Measurements from ENCODE around the gene STYXL2.

The STYXL2 gene
- total RNA-seq, result 0 to 0.18 (median 0) reads per million in 4 experiments

GRCh38 chr1:167093846-167094516, at the start of gene STYXL2:
STYXL2 (plus strand) TSS chr1:167094075; CDS start chr1:167094850, 775 bp downstream.
- DNase-seq, result no peak

DNA sequence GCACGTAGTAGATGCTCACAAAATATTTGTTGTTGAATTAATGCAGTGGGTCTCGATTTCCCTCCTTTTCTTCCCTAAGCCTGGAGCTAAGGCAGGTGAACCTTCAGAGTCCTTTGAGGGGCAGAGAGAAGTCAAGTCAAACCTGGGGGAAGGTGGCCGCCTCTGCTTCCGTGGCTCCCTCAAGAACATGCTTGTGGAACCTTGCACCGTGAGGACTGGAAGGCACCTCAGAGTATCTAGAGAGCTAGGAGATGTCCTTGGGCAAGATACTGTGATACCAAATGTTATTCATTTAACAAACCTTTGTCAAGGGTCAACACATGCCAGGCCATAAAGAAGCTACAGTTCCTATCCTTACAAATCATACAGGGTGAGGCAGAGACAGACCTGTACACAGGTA, 42.0 kb upstream of the STYXL2 start:
- DNase-seq, result no peak

DNA sequence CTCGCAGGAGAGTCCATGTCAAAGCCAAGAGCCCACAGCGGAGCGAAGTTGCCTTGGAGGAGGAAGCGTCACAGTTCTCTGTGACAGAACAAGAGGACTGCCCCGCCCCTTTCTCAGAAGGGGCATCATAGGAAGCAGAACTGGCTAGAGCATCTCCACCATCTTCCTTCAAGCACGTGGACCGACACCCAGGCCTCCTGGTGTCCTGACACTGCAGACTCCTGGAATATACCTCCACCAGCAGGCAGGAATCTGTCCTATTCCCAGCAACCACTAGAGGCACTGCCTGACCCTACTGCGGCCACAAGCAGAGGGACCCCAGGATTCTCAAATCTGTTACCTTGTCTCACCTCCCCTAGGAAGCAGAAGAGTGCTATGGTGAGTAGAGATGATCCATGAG, 41.5 kb upstream of the STYXL2 start:
- DNase-seq, result no peak

DNA sequence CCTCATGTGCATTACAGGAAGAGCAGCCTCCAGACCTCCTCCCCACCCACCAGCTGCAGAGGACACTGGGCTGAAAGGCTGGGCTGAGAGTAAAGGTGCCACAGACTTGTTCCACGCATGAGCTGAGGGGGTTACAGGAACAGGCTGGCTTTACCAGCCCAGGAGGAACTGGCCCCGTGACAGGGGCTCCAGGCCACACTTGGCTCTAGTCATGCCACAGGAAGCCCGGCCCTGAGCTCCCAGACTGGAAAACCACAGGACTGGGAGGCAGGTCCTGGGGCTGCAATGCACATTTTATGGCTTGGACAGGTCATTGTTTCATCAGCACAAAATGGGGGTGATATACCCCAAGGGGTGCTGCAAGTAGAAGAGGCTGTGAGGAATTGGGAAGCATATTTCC, 39.3 kb upstream of the STYXL2 start:
- DNase-seq, result no peak

- no peak for DNase-seq
Observed at GRCh38 chr1:167054946-167055630, 38.8 kb upstream of the STYXL2 start.

DNA sequence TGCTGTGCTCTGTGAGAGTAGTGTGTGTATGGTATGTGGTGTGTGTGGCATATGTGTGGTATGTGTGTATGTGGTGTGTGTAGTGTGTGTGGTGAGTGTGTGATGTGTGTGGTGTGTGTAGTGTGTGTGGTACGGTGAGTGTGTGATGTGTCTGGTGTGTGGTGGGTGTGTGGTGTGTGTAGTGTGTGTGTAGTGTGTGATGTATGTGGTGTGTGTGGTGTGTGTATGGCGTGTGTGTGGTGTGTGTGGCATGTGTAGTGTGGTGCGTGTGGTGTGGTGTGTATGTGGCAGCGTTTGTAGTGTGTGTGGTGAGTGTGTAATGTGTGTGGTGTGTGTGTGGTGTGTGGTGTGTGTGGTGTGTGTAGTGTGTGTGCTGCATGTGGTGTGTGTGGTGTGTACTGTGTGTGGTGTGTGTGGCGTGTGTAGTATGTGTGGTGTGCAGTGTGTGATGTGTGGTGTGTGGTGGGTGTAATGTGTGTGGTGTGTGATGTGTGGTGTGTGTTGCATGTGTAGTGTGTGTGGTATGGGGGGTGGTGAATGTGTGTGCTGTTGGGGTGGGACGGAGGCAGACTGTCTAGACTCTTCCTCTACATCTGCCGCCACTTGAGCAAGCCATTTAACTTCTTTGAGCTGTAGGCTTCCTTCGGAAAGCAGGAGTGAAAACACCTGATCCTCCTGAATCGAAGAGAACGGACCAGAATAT, 37.2 kb upstream of the STYXL2 start:
- DNase-seq, result no peak

- no peak for DNase-seq
Observed at GRCh38 chr1:167057241-167057688, 36.6 kb upstream of the STYXL2 start.

DNA sequence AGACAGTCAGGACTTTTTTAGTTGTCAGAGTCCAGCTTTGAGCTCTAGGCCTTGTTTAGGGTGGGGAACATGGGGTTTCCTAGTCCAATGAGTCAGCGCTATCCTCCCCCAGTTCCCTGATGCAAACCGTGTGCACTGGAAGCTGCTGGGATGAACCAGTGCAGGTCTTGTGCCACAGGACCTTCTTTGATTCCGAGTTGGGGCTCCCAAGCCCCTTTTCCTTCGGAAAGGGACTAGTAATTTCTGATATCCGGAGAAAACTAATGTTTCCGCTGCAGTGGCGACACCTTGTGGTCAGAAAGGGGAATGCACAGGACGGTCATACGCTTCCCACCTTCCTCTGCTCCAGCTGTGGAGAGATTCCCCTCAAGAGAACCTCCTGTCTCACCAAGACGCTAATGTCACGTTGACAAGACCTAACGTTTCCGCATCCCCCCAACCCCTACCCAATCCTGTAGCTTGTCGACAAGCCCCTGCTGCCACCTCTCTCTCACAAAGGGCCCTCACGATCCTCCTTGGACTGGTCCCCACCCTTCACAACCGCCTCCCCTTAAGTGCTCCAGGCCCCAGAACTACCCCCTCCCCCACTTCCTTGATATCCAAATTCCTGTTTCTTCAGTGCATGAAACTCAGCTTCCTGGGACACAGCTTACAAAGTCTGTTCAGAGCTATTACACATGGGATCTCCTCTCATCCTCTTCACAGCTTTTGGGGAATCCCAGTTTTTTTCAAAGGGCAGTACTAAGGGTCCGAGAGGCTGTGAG, 34.6 kb upstream of the STYXL2 start:
- DNase-seq, result peak; percentile 59

DNA sequence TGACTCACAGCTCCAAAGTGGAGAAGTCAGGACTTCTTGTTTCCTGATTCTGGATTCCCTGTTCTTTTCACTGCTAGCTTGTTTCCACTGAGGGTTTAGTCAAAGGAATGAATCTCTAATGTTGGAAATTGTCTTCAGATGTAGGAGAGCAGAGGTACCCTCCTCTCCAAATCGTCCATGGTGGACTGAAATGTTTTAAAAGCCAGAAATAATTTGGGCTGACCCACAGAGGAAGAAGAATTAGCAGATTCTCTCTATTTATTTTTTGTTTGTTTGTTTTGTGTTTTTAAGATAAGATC, 34.1 kb upstream of the STYXL2 start:
- DNase-seq, result no peak

DNA sequence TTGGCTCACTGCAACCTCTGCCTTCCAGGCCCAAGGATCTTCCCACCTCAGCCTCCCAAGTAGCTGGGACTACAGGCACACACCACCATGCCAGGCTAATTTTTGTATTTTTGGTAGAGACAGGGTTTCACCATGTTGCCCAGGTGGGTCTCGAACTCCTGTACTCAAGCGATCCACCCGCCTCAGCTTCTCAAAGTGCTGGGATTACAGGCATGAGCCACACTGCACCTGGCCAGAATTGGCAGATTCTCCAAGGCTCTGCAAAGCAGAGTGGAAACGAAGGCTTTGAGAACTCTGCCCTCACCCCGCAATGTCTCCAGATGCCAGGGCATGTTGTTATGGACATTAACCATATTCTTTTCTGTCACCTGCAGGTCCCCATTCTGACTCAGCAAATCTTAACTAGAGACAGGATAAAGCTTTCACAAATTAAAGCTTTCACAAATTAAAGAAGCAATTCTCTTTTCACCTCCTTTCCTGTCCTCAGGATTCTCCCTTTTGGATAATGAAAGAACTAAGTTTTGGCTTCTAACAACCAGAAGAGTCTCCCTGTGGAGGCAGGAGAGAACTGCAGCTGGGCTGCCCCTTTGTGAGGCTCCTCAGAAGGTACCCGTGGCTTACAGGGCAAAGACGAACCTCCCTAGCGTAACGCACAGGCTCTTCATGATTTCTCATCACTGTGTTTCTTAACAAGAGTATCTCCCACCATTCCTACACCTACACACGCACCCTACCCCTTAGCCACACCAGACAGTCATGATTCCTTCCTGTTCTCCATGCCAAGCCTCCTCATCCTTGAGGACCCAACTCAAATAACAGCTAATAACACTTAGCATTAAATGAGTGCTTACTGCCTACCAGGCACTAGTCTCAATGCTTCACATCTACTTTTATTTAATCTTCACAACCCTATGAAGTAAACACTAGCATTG, 33.5 kb upstream of the STYXL2 start:
- no peak for DNase-seq

DNA sequence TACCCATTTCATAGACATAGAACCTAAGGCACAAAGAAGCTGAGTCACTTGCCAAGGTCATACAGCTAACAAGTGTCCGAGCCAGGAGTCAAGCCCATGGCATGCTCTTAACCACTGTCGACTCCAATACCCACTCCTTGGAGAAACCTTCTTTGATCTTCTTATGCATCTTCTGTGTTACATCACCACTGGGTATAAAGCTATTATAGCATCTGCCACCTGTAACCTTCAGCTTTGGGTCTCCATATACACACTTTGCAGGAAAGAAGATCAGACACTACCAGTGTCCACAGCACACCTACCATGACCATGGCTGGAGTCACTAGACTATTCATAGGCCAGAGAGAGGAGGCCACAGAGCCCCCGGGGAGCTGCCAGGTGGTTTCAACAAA, 32.8 kb upstream of the STYXL2 start:
- DNase-seq, result no peak

GRCh38 chr1:167064621-167065020, 29.3 kb upstream of the STYXL2 start:
- DNase-seq, result no peak

GRCh38 chr1:167065471-167065870, 28.4 kb upstream of the STYXL2 start:
- no peak for DNase-seq

DNA sequence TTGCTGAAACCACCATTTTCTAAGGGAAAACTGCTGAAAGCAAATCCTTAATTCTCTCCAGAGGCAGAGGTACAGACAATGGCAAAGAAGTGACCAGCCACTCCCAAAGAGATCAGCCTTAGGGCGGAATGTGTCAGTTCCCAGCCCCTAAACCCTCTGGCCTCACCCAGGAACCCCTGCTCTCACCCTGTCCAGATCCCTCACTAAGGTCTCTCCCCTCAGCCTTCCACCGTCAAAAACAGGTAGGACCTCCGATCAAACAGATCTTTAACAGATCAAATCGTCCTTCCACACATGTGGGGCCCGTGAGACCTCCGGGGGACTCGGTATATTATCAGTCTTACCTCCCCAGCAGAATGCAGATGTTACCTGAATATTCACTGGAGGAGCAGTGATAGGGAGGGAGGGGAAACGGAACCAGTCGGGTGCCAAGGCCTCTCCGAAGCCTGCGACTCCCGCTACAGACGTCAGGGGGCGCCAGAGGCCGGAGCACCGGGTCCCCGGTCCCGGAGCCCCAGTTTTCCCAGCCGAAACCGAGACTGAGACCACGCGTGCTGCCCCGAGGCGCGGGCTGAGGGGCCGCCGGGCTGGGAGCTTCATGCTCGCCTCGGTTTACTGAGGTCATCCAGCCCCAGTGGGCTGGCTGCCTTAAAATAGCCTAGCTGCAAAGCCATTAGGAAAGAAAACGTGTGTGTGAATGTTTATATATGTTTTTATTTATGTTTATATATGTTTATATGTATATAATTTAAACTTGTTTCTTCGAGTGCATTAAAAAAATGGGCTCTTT, 27.3 kb upstream of the STYXL2 start:
- peak; percentile 71 for DNase-seq

DNA sequence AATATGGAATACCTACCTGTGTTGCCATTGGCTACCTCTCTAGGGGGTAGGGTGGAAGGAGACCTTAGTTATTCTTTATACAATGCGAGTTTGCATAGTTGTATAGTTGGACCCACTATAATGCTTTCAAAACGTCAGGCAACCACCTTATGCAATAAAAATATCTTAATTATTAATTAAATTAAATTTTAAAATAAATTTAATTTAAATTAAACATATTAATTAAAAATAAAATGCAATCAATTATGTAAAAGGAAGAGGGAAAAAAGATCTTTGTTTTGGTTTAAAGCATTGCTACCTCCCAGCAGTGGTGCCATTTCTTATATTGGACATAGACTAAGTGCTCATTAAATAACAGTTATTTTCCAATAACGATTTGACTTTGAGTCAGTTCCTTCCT, 26.0 kb upstream of the STYXL2 start:
- DNase-seq, result no peak

DNA sequence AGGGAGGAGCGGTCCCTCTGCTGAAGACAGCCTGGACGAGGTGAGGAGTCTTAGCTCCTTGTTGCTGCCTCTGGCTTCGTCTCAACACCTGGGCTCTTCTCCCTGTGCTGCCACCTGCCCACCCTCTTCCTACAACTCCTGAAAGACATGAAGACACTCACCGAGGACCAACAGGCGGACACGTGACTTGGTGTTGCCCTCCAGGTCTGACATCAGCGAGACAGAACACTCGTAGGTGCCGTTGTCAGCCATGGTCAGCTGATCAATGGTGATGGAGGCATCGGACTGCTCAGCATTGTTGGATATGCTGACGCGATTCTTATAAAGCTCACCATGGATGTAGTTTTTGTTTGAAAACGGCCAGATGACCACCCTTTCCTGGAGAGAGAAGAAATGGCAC, 25.1 kb upstream of the STYXL2 start:
- no peak for DNase-seq

DNA sequence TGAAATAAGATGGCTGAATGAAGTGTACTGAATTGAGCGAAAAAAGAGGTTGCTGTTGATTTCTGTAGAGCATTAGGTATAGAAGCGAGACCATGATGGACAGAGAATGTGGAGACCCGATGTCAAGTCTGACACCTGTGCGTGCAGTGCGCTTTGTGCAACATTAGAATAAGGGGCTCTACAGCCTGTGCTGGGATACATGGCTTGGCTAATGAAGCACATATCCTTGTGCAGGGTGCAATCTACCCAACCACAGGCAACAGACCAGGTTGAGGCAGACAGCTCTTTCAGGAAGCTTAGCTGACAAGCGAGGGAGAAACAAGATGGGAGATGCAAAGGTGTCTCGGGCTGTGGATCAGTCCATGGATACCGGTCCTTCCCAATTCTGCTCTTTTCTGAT, 22.6 kb upstream of the STYXL2 start:
- DNase-seq, result no peak

DNA sequence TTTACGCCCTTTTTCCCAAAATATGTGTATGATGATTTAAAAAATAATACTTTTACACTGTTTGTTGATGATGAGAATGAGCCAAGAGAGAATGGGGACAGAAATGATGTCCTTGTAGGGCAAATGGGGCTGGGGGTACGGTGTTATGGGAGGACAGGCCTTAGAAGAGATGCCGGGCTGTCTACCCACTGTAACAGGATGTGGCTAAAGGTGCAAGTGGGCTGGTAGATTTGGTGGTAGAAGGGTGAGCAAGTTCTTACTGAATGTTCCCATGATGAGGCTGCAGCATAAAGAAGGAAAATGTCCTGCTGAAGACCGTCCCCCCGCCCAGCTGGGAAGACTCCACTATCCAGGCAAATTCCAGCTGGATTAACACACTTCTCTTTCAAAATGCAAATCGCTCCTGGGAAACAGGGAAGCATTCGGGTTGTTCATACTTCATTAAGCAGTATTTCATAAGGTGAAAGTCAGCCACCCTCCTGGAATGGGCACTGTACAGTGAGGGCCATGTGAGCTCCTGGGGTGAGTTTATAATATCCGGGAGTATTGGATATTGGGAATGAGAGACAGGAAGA, 17.7 kb upstream of the STYXL2 start:
- DNase-seq, result no peak

DNA sequence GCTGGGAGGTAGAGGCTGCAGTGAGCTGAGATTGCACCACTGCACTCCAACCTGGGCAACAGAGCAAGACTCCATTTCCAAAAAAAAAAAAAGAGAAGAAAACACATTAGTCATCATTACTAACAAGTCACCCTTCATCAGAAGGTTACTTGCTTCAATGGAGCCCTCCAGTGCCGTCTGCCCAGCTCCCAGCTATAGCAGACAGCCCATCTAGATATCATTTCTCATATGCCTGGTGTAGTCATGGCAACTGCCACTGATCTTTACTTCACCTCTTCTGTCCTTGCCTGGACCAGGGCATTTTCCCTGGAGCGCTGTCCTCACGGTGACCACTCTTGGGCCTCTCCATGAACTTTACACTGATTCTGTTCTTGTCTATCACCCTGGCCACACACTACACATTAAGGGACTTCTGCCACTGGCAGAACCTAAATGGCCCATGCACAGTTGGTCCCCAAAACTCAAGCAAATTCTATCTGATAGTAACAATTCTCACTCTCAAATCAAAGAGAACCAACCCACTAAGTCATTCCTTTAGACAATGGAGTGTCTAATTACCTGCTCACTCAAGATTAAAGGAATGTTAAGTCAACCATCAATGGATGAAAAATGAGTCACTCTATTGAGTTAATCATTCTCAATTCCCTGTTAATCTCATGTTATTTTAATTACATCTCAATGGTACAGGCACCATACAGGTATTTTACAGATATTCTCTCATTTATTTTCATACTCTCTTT, 16.6 kb upstream of the STYXL2 start:
- no peak for DNase-seq

DNA sequence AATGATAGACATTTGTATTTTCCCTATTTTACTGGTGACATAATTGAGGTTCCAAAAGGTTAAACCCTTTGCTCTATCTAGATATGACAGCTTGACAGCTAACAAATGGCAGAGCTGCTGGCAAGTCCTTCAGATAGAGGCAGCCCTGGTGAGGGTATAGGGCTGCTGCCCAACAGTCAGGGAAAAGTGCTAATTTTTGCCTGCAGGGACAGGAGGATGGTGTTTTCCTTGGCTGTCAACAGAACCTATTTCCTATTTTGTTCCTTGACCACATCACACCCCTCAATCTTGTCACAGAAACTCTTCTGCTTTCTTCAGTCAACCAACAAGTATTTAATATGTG, 16.0 kb upstream of the STYXL2 start:
- DNase-seq, result no peak
